Kidney capillary endothelial cell (primary cell): ENCODE results near the gene CCDC171.

ENCODE experiments used
- DNase-seq: peaks from one replicate; pipeline ENCODE4 v3.0.0-alpha.2; 2018; ENCODE audit warnings: low spot score

The CCDC171 gene

DNA sequence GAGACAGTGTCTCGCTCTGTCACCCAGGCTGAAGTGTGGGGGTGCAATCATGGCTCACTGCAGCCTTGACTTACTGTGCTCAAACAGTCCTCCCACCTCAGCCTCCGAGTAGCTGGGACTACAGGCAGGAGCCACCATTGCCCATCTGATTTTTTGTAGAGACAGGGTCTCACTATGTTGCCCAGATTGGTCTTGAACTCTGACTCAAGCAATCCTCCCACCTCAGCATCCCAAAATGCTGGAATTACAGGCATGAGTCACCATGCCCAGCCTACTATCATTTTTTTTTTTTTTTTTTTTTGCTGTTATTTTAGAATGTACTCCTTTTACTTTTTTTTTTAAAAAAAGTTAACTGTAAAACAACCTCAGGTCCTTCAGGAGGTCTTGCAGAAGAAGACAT, 449.0 kb downstream of the CCDC171 start:
- no peak for DNase-seq

DNA sequence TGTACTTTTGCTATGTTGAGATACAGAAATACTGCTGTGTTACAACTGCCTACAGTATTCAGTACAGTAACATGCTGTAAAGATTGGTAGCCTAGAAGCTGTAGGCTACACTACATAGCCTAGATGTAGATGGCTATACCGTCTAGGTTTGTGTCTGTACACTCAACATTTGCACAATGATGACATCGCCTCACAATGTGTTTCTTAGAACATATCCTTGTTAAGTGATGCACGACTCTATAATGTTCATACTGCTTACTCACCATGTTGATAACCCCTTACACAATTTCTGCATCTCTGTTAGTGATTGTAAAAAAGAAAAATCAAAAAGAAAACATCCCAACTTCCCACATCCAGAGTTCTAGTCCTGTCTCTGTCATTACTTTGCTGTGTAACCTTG, 450.0 kb downstream of the CCDC171 start:
- no peak for DNase-seq

DNA sequence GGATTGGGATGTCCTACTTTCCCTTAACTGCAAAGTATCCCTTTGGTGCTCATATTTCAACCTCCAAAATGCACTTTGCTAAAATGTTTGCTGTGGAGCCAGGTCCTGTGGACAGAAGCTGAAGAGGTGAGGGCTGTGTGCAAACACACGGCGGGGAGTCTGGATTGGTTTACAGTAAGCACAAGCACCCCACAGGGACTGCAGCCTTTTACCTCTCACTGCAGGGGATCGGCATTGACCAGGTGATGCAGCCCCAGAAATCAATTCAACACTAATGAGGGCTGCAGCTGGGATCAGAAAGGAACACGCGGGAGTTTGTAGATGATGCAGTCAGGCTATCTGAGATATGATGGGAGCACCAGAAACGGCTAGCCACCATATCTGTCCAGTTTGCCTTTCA, 450.9 kb downstream of the CCDC171 start:
- no peak for DNase-seq

DNA sequence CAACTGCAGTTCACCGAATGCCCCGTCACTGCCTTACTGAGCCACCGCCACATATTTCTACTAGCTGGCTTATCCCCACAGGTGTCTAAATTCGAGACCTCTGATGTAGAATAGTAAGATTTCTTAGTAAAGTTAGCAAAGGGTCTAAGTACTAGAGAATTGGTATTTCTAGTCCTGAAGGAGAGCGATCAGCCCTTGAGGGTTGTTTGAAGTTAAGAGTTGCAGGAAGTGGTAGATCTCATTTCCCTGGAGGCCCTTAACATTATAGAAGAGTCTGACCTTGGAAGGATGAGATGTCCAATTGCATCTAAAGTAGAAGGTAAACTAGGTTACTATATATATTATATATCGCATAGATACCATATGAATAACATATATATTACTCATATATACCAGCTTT, 451.8 kb downstream of the CCDC171 start:
- no peak for DNase-seq

DNA sequence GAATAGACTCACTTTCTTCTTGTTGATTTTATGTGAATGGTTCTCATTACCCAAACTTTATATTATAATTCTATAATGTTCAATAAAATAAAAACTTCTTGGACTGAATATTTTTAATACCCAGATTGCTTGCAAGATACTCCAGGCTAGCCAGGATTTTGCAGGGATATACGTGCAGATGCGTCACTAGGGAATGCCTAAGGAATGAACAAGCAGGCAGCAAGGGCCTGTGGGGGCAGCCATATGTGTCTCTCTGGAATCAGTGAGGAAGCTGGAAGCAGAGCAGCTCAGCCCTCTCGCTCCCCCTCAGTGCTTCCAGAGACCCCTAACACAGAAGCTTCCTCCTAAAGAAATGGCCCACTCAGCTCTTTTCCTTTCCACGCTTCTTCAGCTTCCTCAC, 457.4 kb downstream of the CCDC171 start:
- DNase-seq, result no peak

DNA sequence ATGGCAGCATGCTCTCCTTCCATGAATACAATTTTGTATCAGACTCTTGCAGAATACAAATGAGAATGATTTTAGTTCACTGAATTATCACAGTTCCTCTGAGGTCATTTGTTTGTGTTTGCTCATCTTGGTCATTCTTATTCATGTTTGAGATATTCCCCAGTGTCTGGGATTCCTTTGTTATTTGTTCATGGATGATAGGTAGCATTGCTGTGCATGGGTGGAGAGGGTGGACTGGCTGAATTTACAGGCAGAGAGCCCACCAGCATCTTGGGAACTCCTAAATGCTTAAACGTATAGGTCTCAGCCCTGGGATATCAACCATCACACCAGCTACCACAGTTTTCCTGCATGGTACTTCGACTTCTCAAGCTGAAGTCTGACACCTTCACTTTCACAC, 459.8 kb downstream of the CCDC171 start:
- DNase-seq, result no peak

DNA sequence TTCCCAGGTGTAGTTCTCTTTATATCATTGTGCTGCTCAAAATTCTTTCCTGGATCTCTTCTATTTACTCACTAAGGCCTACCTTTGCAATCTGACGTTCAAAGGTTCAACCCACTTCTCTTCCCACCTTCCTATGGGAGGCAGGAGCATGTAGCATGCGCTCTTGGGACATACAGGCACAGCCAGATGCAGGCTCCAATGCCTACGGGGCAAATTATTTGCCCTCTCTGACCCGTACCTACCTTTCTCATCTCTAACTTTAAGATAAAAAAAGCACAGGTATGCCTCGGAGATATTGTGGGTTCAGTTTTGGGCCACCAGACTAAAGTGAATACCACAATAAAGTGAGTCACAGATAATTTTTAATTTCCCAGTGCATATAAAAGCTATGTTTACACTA, 460.5 kb downstream of the CCDC171 start:
- DNase-seq, result no peak

DNA sequence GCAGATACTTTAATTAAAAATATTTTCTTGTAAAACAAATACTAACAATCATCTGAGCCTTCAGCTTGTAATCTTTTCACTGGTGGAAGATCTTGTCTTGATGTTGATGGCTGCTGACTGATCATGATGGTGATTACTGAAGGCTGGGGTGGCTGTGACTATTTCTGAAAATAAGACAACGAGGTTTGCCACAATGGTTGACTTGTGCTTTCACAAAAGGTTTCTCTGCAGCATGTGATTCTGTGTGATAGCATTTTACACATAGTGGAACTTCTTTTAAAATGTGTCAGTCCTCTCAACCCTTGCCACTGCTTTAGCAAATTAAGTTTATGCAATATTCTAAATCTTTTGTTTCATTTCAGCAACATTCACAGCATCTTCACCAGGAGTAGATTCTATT, 461.0 kb downstream of the CCDC171 start:
- no peak for DNase-seq

DNA sequence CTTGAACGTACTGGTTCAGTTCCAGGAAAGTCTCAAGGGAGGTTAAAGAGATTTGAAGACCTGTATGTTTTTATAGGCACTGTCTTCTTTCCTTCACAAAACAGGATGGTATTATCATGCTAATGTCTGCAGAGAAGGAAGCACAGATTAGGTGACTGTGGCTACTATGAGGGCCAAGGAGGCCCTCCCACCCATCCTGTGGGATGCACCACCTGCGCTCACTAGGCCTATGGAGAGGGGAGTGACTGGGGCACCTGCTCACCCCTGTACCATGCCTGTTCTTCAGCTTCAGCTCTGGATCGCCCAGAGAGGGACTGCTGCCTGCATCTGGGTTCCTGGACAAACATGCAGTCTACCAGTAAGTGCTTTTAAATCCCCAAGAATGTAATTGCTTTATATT, 469.4 kb downstream of the CCDC171 start:
- no peak for DNase-seq

DNA sequence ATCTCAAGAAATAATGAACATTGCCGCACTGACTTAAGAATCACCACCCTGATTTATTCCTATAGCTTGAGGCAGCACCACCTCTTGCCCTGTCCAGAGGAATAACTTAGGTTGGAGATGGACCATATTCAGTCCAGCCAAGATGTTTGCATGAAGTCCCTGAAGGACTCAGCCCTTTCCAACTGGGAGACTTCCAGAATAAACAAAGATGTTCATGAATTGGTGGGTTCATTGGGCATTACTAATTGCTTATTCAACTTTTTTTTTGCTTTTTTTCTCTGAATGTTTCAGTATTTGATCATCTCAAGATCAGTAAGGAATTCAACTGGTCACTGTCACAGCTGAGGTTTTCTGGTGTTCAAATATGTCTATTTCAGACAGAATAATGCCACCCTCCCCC, 470.6 kb downstream of the CCDC171 start:
- DNase-seq, result no peak
